Fibroblast of skin of right quadriceps (primary cell): Measurements from ENCODE around the gene EHBP1.

Source experiments
- DNase-seq: peaks from one replicate; pipeline ENCODE4 v3.0.0-alpha.2; 2013

EHBP1 gene

GRCh38 chr2:62705007-62705829 is at the start of gene EHBP1:
Gene EHBP1, plus strand, starts transcription at chr2:62705713. Its CDS starts 1,479 bp downstream, at chr2:62707192.
- DNase-seq: peak; percentile 100

- DNase-seq: no peak
These were observed 47.7 kb upstream of the EHBP1 start for GRCh38 chr2:62657783-62658182.

GRCh38 chr2:62658891-62659290 is 46.6 kb upstream of the EHBP1 start:
- no peak for DNase-seq

DNA sequence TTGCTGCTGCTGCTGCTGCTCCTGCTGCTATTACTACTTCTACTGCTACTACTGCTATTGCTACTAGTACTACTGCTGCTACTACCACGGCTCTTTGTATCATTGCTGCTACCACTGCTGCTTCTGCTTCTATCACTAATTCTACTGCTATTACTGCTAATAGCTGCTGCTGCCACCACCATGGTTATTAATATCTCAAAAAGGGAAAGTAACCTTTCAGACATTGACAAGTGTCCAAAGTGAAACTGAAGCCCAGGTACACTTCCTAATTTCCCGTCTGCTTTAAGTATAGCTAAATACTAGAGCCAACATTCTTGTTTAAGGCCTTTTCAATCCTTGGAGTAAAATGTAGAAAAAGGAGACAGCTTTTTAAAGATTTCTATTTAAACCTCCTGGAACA is 45.4 kb upstream of the EHBP1 start:
- DNase-seq: no peak

- DNase-seq: peak; percentile 99
These were observed 44.8 kb upstream of the EHBP1 start for GRCh38 chr2:62660582-62661262.

GRCh38 chr2:62661263-62661635 is 44.3 kb upstream of the EHBP1 start:
- no peak for DNase-seq

DNA sequence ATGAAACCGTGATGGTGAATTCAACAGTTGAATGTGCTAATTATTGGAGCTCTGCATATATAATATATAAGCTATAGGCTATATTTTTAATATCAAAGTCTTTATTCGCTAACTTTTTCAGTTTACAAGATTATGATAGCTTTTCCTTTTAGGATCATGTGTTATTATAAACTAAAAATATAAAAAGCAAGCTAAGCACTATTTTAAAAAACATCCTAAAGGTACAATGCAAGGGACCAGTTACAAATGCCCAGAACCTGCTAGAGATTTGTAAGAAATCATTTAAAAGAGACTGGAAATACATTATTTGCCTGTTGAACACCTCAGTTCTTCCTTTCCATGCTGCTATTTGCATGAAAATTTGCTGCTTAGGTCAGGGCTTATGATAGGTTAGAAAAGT is 43.4 kb upstream of the EHBP1 start:
- DNase-seq: no peak

- DNase-seq: no peak
These were observed 43.0 kb upstream of the EHBP1 start for GRCh38 chr2:62662554-62662953.

- DNase-seq: peak; percentile 99
These were observed 42.1 kb upstream of the EHBP1 start for GRCh38 chr2:62663411-62663810.

- DNase-seq: peak; percentile 85
These were observed 41.4 kb upstream of the EHBP1 start for GRCh38 chr2:62663920-62664795.

DNA sequence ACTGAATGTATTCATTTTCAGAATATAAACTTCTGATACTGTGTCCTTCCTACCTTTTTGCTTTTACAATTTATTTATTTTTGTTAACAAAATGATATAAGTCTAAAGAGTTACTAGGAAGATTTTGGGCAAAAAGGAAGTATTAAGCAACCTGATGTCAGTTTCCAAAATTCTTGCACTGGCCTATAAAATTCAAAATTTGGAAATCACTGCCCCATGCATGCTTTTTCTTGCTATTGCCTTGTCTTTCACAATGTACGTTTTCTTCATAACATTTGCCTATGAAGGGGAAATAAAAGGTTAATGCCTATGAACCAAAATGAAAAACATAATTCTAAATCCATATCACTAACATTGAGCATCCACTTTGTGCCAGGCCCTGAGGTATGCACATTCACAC is 40.1 kb upstream of the EHBP1 start:
- no peak for DNase-seq

DNA sequence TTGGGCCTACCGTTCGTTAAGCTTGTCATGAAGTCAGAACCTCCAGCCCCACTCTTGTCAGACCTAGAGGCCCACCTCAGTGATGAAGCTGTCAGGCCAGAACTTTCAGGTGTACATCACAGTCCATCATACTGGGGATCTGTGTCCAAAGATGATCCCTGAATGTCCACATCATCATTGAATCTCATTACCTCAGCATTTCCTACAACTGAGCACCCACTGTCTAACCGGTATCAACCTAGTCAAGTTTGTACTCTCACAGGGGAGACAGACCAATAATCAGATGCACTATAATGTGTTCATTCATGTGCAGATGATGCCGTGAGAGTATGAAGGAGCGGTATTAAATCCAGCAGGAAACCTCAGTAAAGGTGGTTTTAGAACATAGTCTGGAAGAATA is 36.3 kb upstream of the EHBP1 start:
- no peak for DNase-seq

DNA sequence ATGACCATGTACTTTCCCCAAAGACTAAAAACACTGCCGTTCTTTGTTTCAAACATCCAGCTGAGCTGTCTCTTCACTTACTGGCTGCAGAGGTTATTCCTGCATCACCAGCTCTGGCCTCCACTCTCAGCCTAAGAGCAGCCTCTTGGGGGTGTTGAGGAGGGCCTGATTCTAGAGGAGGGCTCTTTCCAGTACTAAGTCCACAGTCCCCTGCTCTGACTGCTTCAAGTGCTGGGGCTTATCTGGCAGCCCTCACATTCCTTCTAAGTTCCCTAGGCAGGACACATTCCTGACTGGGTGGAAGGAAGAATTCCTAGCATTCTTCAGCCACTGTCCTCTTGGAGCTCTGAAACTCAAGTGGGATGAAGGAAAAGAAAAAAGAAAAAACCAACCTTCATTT is 32.9 kb upstream of the EHBP1 start:
- DNase-seq: peak; percentile 92

DNA sequence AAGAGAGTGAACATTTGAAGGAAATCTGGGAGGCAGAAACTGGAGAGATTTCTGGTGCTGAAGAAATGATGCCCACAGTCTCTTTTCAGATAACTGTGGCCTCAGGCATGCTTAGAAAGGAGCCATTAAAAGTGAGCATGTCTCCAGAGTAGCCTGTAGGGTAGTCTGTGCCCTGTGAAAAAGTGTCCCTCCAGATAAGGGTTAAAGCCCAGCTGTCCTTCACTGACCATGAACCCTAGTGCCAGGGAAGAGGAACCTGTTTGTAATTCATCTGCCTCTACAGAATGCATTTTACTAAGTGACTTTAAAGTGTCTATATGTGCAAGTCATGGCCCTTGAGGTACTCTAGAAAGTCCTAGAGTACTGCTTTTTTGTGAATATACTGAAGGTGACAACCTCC is 30.5 kb upstream of the EHBP1 start:
- DNase-seq: no peak

DNA sequence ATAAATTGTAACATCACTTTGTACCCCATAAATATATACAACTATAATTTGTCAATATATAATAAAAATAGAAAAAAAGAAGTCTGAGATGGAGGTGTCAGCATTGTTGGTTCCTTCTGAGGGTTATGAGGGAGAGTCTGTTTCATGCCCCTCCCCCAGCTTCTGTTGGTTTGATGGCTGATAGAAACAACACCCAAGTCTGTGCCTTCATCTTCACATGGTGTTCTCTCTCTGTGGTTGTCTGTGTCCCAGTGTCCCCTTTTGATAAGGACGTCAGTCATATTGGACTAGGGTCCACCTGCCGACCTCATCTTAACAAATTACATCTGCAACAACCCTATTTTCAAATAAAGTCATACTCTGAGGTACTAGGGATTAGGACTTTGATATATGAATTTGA is 20.3 kb upstream of the EHBP1 start:
- DNase-seq: no peak

- no peak for DNase-seq
These were observed 19.4 kb upstream of the EHBP1 start for GRCh38 chr2:62686012-62686685.

DNA sequence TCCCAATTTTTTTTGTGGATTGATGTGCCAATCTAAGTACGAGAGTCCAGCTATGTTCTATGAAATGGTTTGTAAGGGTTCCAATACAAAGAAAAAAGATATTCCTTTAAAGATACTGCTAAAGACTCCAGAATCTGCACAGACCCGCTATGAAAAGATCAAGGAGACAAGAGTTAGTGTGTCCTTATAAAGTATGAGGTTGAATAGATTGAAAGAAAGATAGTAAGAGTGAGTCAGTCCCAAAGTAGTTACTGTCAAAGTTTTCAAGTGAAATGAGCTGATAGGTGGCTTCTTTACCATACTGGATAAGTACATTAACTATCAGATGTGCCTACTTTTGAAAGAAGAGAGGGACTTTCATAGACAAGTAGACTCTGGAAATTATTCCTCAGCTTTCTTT is 17.9 kb upstream of the EHBP1 start:
- peak; percentile 70 for DNase-seq

GRCh38 chr2:62688771-62689170 is 16.7 kb upstream of the EHBP1 start:
- peak; percentile 72 for DNase-seq

DNA sequence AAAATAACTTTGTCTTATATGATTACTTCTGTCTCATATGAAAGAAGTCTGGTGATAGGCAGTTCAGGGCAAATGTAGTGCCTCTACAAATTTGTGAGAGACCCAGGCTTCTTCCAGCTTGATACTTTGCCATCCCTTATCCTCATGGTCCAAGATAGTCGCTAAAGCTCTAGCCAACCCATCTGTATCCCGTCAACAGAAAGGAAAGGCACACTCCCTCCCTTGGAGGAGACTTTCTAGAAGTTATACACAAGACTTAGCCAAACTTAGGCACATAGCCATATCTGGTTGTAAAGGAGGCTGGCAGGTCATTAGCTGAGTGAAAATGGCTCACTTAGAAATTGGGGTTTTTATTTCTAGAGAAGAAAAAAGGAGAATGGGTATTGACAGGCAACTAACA is 14.3 kb upstream of the EHBP1 start:
- no peak for DNase-seq

- DNase-seq: no peak
These were observed 13.3 kb upstream of the EHBP1 start for GRCh38 chr2:62692225-62692624.

DNA sequence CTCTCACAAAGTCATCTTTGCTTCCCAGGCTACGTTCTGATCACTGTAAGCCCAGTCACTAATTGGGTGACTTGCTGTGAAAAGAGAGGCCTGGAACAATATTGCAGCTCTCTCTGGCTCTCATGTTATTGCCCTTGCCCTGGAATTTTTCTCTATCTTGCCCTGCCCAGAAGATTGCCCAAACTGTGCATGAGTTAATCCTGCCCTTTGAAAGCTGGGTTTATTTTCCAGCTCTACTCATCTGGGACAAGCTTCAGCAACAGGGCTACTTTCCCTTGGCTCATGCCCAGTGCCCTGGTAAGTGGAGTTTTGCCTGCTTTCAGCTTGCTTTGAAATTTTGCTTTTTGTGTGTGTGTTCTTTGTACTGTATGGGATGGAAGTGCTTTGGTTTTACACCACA is 6.9 kb upstream of the EHBP1 start:
- DNase-seq: no peak

- no peak for DNase-seq
These were observed 883 bp upstream of the EHBP1 start for GRCh38 chr2:62704654-62705006.
